ENCODE results near the gene PCSK6.

- TF ChIP-seq CTCF (IDR thresholded peaks at IDR 0.05; ENCODE audit: low read depth, low read length, poor library complexity, severe bottlenecking) (no peak), EZH2phosphoT487 (IDR thresholded peaks at IDR 0.05; ENCODE audit: borderline replicate concordance, low read length) (no peak)
Observed at GRCh38 chr15:101429191-101429590, 60.3 kb downstream of the PCSK6 start.
